ENCODE results near the gene MRC1. TPM values are rescaled to one million over a fixed set of nuclear protein-coding genes. Genes with fewer than 3 reads are reported as not detected.

Gene MRC1
- total RNA-seq, 2 donors from 2014 or later, result 10.8 to 26.0 TPM

DNA sequence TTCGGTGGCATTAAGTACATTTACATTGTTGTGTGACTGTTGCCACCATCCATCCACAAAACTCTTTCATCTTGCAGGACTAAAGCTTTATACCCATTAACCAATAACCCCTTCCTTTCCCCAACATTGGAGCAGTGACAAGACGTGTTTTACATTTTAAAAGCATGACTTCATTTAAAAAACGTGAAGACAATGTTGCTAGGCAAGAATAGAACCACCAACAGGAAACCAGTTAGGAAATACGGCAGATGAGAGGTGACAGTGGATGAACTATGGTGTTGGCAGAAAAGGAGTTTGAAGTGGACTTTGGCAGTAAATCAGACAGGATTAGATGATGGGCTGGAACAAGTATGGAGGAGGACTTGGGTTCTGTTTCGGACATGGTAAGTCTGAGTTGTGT lies 40.2 kb upstream of the MRC1 start:
- DNase-seq (ENCODE audit: low spot score), result no peak
- no peak overlapping the region for H3K27ac ChIP-seq

DNA sequence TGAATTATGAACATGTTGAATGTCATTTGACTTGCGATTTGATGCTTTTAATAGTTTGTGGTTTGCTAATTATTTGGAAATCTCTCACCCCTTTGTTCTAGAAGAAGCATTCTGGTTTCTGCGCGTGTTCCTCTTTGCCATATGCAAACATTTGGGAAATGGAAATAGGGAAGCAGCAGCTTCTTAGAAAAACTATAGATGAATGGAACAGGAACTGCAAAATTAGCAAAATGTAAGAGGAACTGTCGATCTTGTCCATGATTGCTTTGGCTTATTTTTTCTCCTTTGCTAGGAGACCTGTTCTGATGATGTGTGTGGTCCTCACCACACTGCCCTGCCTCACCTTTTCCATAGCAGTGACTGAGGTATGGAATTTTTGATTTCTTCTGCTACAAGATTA lies 38.1 kb upstream of the MRC1 start:
- no peak overlapping the region for H3K4me3 ChIP-seq
- H3K9me3 ChIP-seq, result no peaks in the 10 kb centered on the region
- H3K27me3 ChIP-seq, result no peaks in the 10 kb centered on the region
- H3K4me1 ChIP-seq, result no peaks in the 10 kb centered on the region
- DNase-seq (ENCODE audit: low spot score), result no peak
- H3K36me3 ChIP-seq, result no peaks in the 10 kb centered on the region
- TF ChIP-seq, protein P1, sequence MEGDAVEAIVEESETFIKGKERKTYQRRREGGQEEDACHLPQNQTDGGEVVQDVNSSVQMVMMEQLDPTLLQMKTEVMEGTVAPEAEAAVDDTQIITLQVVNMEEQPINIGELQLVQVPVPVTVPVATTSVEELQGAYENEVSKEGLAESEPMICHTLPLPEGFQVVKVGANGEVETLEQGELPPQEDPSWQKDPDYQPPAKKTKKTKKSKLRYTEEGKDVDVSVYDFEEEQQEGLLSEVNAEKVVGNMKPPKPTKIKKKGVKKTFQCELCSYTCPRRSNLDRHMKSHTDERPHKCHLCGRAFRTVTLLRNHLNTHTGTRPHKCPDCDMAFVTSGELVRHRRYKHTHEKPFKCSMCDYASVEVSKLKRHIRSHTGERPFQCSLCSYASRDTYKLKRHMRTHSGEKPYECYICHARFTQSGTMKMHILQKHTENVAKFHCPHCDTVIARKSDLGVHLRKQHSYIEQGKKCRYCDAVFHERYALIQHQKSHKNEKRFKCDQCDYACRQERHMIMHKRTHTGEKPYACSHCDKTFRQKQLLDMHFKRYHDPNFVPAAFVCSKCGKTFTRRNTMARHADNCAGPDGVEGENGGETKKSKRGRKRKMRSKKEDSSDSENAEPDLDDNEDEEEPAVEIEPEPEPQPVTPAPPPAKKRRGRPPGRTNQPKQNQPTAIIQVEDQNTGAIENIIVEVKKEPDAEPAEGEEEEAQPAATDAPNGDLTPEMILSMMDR (IDR thresholded peaks at IDR 0.05), result no peak
- H3K27ac ChIP-seq, result peak overlapping the region in 1 of 2 donors; percentile 27

More for the DNA sequence above, 40.2 kb upstream of the MRC1 start:
- Histone ChIP-seq H3K4me3 (no peak overlapping the region), H3K4me1 (no peaks in the 10 kb centered on the region), H3K9me3 (no peaks in the 10 kb centered on the region), H3K36me3 (no peaks in the 10 kb centered on the region), H3K27me3 (no peaks in the 10 kb centered on the region)
- TF ChIP-seq, protein P1 (IDR thresholded peaks at IDR 0.05), result no peak

DNA sequence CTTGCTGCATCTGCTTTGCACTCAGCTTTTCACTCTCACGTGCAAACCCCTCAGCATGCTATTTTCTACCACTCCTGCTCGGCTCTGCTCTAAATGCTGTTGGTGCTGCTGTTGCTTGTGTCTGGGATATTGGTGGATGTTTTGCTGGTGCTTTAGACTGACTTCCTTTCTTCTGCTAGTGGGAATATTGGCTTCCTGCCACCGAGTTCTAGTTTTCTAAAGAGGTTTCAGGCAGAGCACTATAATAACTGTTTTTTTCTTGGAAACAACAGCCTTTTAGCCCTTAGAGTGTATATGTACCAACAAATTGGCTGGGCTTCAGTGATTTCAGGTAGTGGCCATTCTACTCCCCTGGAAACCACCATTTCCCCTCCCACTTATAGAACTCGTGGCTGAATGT lies 29.4 kb upstream of the MRC1 start:
- Histone ChIP-seq H3K36me3 (no peaks in the 10 kb centered on the region), H3K9me3 (no peaks in the 10 kb centered on the region), H3K4me3 (no peak overlapping the region), H3K27ac (no peak overlapping the region), H3K27me3 (no peaks in the 10 kb centered on the region), H3K4me1 (peaks cover 0 to 19% of the 10 kb centered on the region in 2 donors)
- no peak for DNase-seq (ENCODE audit: low spot score)
- TF ChIP-seq, protein P1 (IDR thresholded peaks at IDR 0.05), result no peak

DNA sequence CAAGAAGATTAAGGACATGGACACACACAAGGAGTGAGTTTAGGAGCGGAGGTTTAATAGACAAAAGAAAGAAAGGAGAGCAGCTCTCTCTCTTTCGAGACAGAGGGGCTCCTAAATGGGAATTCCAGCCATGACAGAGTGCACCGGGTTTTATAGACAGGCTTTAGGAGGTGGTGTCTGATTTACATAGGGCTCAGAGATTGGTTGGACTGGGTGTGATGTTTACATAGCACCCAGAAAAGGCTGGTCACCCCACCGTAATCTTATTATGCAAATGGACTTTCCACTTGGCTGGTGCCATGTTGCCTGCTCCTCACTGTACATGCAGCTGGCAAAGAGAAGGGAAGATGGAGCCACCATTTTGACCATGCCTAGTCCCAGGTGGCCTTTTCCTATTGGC lies 28.4 kb upstream of the MRC1 start:
- H3K4me1 ChIP-seq, result peaks cover 0 to 21% of the 10 kb centered on the region in 2 donors
- no peaks in the 10 kb centered on the region for H3K9me3 ChIP-seq
- DNase-seq (ENCODE audit: low spot score), result no peak
- H3K27me3 ChIP-seq, result no peaks in the 10 kb centered on the region
- TF ChIP-seq, protein P1 (IDR thresholded peaks at IDR 0.05), result no peak
- no peak overlapping the region for H3K4me3 ChIP-seq
- H3K27ac ChIP-seq, result no peak overlapping the region
- no peaks in the 10 kb centered on the region for H3K36me3 ChIP-seq

DNA sequence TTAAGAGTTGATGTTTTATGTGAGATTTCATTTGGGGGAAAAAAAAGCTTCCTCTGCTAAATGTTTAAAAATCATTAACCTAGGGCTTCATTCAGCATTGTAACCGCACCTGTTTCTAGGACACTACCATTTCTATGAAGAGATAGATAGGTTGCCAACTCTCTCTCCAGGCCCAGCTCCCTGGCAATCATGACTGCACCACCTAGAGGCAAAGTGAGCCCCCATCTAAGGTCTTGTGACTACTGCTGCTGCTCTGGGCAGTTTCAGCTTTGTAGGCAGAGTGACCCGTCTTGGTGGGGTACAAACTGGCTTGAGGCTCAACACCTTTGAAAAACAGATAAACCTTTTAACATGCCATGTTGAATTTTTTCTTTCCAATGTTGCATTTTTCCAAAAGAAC lies 27.3 kb upstream of the MRC1 start:
- TF ChIP-seq, protein P1 (IDR thresholded peaks at IDR 0.05), result peak in 1 of 2 donors; percentile 18
- Histone ChIP-seq H3K4me1 (peaks cover 0 to 21% of the 10 kb centered on the region in 2 donors), H3K36me3 (no peaks in the 10 kb centered on the region), H3K4me3 (no peak overlapping the region), H3K27ac (no peak overlapping the region), H3K27me3 (no peaks in the 10 kb centered on the region), H3K9me3 (no peaks in the 10 kb centered on the region)
- no peak for DNase-seq (ENCODE audit: low spot score)

DNA sequence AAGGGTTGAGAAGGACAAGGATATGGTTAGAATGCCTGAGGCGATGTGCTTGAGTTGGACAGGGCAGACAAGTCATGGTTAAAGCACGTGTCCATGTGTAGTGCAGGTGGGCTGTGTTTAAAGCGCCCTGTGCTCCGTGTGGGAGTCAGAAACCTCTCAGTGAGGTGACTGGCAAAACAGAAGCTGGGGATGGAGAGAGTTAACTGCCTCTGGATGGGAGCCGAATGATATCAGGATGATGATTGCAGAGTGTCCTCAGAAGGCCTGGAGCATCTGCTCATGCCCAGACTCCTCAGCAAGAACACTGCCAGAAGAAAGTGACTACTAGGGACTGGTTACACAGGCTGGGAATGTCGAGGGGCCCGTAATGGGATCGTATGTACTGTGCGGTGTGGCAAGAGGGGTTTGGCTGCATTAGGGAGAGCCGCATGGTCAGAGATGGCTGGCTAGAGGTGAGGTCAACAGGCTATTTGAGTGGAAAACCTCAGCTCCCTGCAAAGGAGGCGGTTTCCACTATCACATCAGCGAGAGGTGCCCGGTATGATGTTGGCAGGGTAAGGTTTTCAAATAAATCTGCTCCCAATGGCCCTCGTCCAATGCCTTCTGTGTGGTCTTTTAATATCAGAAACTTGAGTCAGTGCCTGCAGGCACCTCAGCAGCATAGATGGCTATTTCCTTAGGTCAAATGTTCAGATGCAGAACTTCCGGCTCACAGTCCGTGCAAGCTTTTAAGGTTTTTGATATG lies 26.1 kb upstream of the MRC1 start:
- no peak for DNase-seq (ENCODE audit: low spot score)
- Histone ChIP-seq H3K4me3 (no peak overlapping the region), H3K27me3 (no peaks in the 10 kb centered on the region), H3K27ac (peak overlapping the region in 1 of 2 donors; percentile 22), H3K4me1 (peaks cover 0 to 21% of the 10 kb centered on the region in 2 donors), H3K36me3 (no peaks in the 10 kb centered on the region), H3K9me3 (no peaks in the 10 kb centered on the region)
- TF ChIP-seq, protein P1 (IDR thresholded peaks at IDR 0.05), result no peak

Measured in right atrium auricular region (tissue), 2 donors.